ENCODE results near the gene RELL1.

The RELL1 gene

GRCh38 chr4:37686373-37687193 is at the start of gene RELL1:
Gene RELL1, minus strand, starts transcription at chr4:37686376. Its CDS starts 89 bp downstream, at chr4:37686287.
- H3K36me3 Mint-ChIP-seq, result peaks cover 1% of the 10 kb centered on the region
- peak within 1 kb of the TSS; percentile 94 for H3K27ac Mint-ChIP-seq
- peak within 1 kb of the TSS; percentile 91 for H3K4me3 Mint-ChIP-seq
- no peaks in the 10 kb centered on the region for H3K27me3 Mint-ChIP-seq
- H3K4me1 Mint-ChIP-seq, result peaks cover 32% of the 10 kb centered on the region
- H3K9me3 Mint-ChIP-seq, result no peaks in the 10 kb centered on the region

- no peak overlapping the region for H3K27ac Mint-ChIP-seq
- no peak overlapping the region for H3K4me3 Mint-ChIP-seq
- H3K27me3 Mint-ChIP-seq, result no peaks in the 10 kb centered on the region
- no peaks in the 10 kb centered on the region for H3K9me3 Mint-ChIP-seq
- no peaks in the 10 kb centered on the region for H3K4me1 Mint-ChIP-seq
- H3K36me3 Mint-ChIP-seq, result no peaks in the 10 kb centered on the region
These were observed 49.4 kb upstream of the RELL1 start for GRCh38 chr4:37735578-37735977.

GRCh38 chr4:37734989-37735388 is 48.8 kb upstream of the RELL1 start:
- Mint-ChIP-seq H3K36me3 (no peaks in the 10 kb centered on the region), H3K27me3 (no peaks in the 10 kb centered on the region)

GRCh38 chr4:37733240-37733867 is 47.2 kb upstream of the RELL1 start:
- no peaks in the 10 kb centered on the region for H3K27me3 Mint-ChIP-seq
- H3K4me3 Mint-ChIP-seq, result no peak overlapping the region
- H3K36me3 Mint-ChIP-seq, result no peaks in the 10 kb centered on the region
- H3K9me3 Mint-ChIP-seq, result no peaks in the 10 kb centered on the region
- H3K4me1 Mint-ChIP-seq, result no peaks in the 10 kb centered on the region
- H3K27ac Mint-ChIP-seq, result no peak overlapping the region

More at GRCh38 chr4:37734989-37735388, 48.8 kb upstream of the RELL1 start:
- Mint-ChIP-seq H3K4me3 (no peak overlapping the region), H3K27ac (no peak overlapping the region), H3K4me1 (no peaks in the 10 kb centered on the region), H3K9me3 (no peaks in the 10 kb centered on the region)

GRCh38 chr4:37732526-37733186 is 46.5 kb upstream of the RELL1 start:
- Mint-ChIP-seq H3K4me3 (no peak overlapping the region), H3K27me3 (no peaks in the 10 kb centered on the region), H3K4me1 (no peaks in the 10 kb centered on the region), H3K36me3 (no peaks in the 10 kb centered on the region), H3K27ac (no peak overlapping the region), H3K9me3 (no peaks in the 10 kb centered on the region)

GRCh38 chr4:37729649-37730004 is 43.5 kb upstream of the RELL1 start:
- Mint-ChIP-seq H3K9me3 (no peaks in the 10 kb centered on the region), H3K36me3 (no peaks in the 10 kb centered on the region), H3K27ac (no peak overlapping the region), H3K27me3 (no peaks in the 10 kb centered on the region), H3K4me3 (no peak overlapping the region), H3K4me1 (no peaks in the 10 kb centered on the region)

- Mint-ChIP-seq H3K4me1 (peaks cover 2% of the 10 kb centered on the region), H3K27ac (no peak overlapping the region), H3K9me3 (no peaks in the 10 kb centered on the region), H3K27me3 (no peaks in the 10 kb centered on the region), H3K36me3 (no peaks in the 10 kb centered on the region), H3K4me3 (no peak overlapping the region)
These were observed 41.9 kb upstream of the RELL1 start for GRCh38 chr4:37728064-37728463.

GRCh38 chr4:37727635-37728034 is 41.5 kb upstream of the RELL1 start:
- no peaks in the 10 kb centered on the region for H3K27me3 Mint-ChIP-seq
- no peak overlapping the region for H3K27ac Mint-ChIP-seq
- H3K9me3 Mint-ChIP-seq, result no peaks in the 10 kb centered on the region
- H3K4me1 Mint-ChIP-seq, result peaks cover 6% of the 10 kb centered on the region
- no peaks in the 10 kb centered on the region for H3K36me3 Mint-ChIP-seq
- no peak overlapping the region for H3K4me3 Mint-ChIP-seq

GRCh38 chr4:37726666-37727065 is 40.5 kb upstream of the RELL1 start:
- Mint-ChIP-seq H3K27me3 (no peaks in the 10 kb centered on the region), H3K4me1 (peaks cover 15% of the 10 kb centered on the region), H3K27ac (no peak overlapping the region), H3K36me3 (no peaks in the 10 kb centered on the region), H3K4me3 (no peak overlapping the region), H3K9me3 (no peaks in the 10 kb centered on the region)

GRCh38 chr4:37725718-37726117 is 39.5 kb upstream of the RELL1 start:
- Mint-ChIP-seq H3K4me3 (no peak overlapping the region), H3K4me1 (peaks cover 15% of the 10 kb centered on the region), H3K27me3 (no peaks in the 10 kb centered on the region), H3K36me3 (no peaks in the 10 kb centered on the region), H3K9me3 (no peaks in the 10 kb centered on the region), H3K27ac (no peak overlapping the region)

- peaks cover 15% of the 10 kb centered on the region for H3K4me1 Mint-ChIP-seq
- H3K27me3 Mint-ChIP-seq, result no peaks in the 10 kb centered on the region
- H3K36me3 Mint-ChIP-seq, result no peaks in the 10 kb centered on the region
- no peak overlapping the region for H3K4me3 Mint-ChIP-seq
- H3K27ac Mint-ChIP-seq, result no peak overlapping the region
- H3K9me3 Mint-ChIP-seq, result no peaks in the 10 kb centered on the region
These were observed 36.9 kb upstream of the RELL1 start for GRCh38 chr4:37723067-37723466.

- no peaks in the 10 kb centered on the region for H3K36me3 Mint-ChIP-seq
- no peaks in the 10 kb centered on the region for H3K9me3 Mint-ChIP-seq
- peaks cover 15% of the 10 kb centered on the region for H3K4me1 Mint-ChIP-seq
- no peak overlapping the region for H3K27ac Mint-ChIP-seq
- no peaks in the 10 kb centered on the region for H3K27me3 Mint-ChIP-seq
- no peak overlapping the region for H3K4me3 Mint-ChIP-seq
These were observed 35.9 kb upstream of the RELL1 start for GRCh38 chr4:37721995-37722638.

GRCh38 chr4:37719021-37719420 is 32.8 kb upstream of the RELL1 start:
- Mint-ChIP-seq H3K27me3 (no peaks in the 10 kb centered on the region), H3K4me1 (peaks cover 15% of the 10 kb centered on the region), H3K27ac (no peak overlapping the region), H3K9me3 (no peaks in the 10 kb centered on the region), H3K36me3 (no peaks in the 10 kb centered on the region), H3K4me3 (no peak overlapping the region)

- Mint-ChIP-seq H3K4me3 (no peak overlapping the region), H3K9me3 (no peaks in the 10 kb centered on the region), H3K36me3 (no peaks in the 10 kb centered on the region), H3K27me3 (no peaks in the 10 kb centered on the region), H3K27ac (no peak overlapping the region), H3K4me1 (peaks cover 8% of the 10 kb centered on the region)
These were observed 31.4 kb upstream of the RELL1 start for GRCh38 chr4:37717576-37717975.

GRCh38 chr4:37715889-37716402 is 29.8 kb upstream of the RELL1 start:
- Mint-ChIP-seq H3K4me3 (no peak overlapping the region), H3K36me3 (no peaks in the 10 kb centered on the region), H3K9me3 (no peaks in the 10 kb centered on the region), H3K4me1 (no peaks in the 10 kb centered on the region), H3K27ac (no peak overlapping the region), H3K27me3 (no peaks in the 10 kb centered on the region)

Data from activated naive CD4-positive, alpha-beta T cell treated with anti-CD3 and anti-CD28 coated beads, Interleukin-2, amount 50 U/mL, for 24 hours (primary cell).